K562 (cell line): ENCODE data around the gene ANKRD12. TPM values are rescaled to one million over a fixed set of nuclear protein-coding genes. Genes with fewer than 3 reads are reported as not detected.

Experiments
- ARID1B ChIP-seq: fragments of 450-650 bp; IDR thresholded peaks from 2 replicates; pipeline ENCODE4 v1.6.1; 2016; ENCODE audit warnings: antibody characterized with exemption, mild to moderate bottlenecking, inconsistent platforms
- ATF7 ChIP-seq: fragments of 450-650 bp; IDR thresholded peaks from 2 replicates; pipeline ENCODE4 v1.7.1; 2014; ENCODE audit warnings: mild to moderate bottlenecking, moderate library complexity
- BRCA1 ChIP-seq, 2 experiments: fragments of 450-650 bp in 1 of 2; sonication (generic) in 1 of 2; formaldehyde crosslinking in 1 of 2; IDR thresholded peaks; 2 replicates each; pipeline versions ENCODE4 v1.5.0 to v1.6.1; 2017 to 2020; ENCODE audit warnings: mild to moderate bottlenecking in 1 of 2, missing genetic modification reagents in 1 of 2
- CBFB ChIP-seq: sonication (generic); formaldehyde crosslinking; IDR thresholded peaks from 2 replicates; pipeline ENCODE4 v1.4.0; 2020; ENCODE audit warnings: mild to moderate bottlenecking, missing genetic modification reagents
- CXXC5 ChIP-seq: fragments of 250-450 bp; sonication (Bioruptor Pico); IDR thresholded peaks from 2 replicates; pipeline ENCODE4 v1.8.0; 2022; ENCODE audit warnings: inconsistent platforms, mild to moderate bottlenecking, moderate library complexity
- ETV5 ChIP-seq: sonication (generic); formaldehyde crosslinking; IDR thresholded peaks from 2 replicates; pipeline ENCODE4 v1.4.0; 2020; ENCODE audit warnings: low read depth, mild to moderate bottlenecking, missing genetic modification reagents
- FOSL1 ChIP-seq: fragments of 200-800 bp; sonication (Bioruptor generic); conservative IDR thresholded peaks from 2 replicates; pipeline ENCODE4 v1.6.1; 2016; ENCODE audit warnings: missing genetic modification characterization, missing compliant biosample characterization
- FOXK1 ChIP-seq: sonication (generic); formaldehyde crosslinking; IDR thresholded peaks from 2 replicates; pipeline ENCODE4 v1.8.0; 2022; ENCODE audit warnings: missing genetic modification reagents, mild to moderate bottlenecking, borderline replicate concordance
- FUS ChIP-seq: fragments of 200-400 bp; formaldehyde crosslinking; optimal IDR thresholded peaks from 2 replicates; pipeline ENCODE3; 2017; ENCODE audit warnings: low read depth, low read length
- HDAC1 ChIP-seq, 2 experiments: fragments of 450-650 bp; IDR thresholded peaks; 2 replicates each; pipeline ENCODE4 v1.6.1; 2016 to 2017; ENCODE audit warnings: inconsistent platforms in 1 of 2, mild to moderate bottlenecking in 1 of 2, moderate library complexity in 1 of 2
- HDAC3 ChIP-seq: fragments of 450-650 bp; IDR thresholded peaks from 2 replicates; pipeline ENCODE4 v1.6.1; 2018; ENCODE audit warnings: borderline replicate concordance, mild to moderate bottlenecking, moderate library complexity; ENCODE audit not compliant: partially characterized antibody
- NFIC ChIP-seq: fragments of 450-650 bp; IDR thresholded peaks from 2 replicates; pipeline ENCODE4 v1.6.1; 2017; ENCODE audit warnings: mild to moderate bottlenecking, inconsistent platforms
- NR2C1 ChIP-seq, 2 experiments: fragments of 450-650 bp; IDR thresholded peaks; 2 replicates each; pipeline ENCODE4 v1.6.1; 2017; ENCODE audit warnings: mild to moderate bottlenecking in 2 of 2, antibody characterized with exemption in 1 of 2, inconsistent platforms in 1 of 2, missing compliant biosample characterization in 1 of 2, missing genetic modification characterization in 1 of 2
- RAD51 ChIP-seq: fragments of 450-650 bp; IDR thresholded peaks from 2 replicates; pipeline ENCODE4 v1.7.1; 2016; ENCODE audit warnings: low read depth, mild to moderate bottlenecking, borderline replicate concordance
- RBM15 ChIP-seq: fragments of 200-400 bp; formaldehyde crosslinking; IDR thresholded peaks from 2 replicates; pipeline ENCODE4 v1.6.1; 2018; ENCODE audit warnings: mild to moderate bottlenecking, low read length, moderate library complexity; ENCODE audit not compliant: insufficient read depth
- TEAD4 ChIP-seq, 2 experiments: sonication (generic) in 1 of 2; formaldehyde crosslinking in 1 of 2; IDR thresholded peaks; 2 replicates each; pipeline versions ENCODE4 v1.6.1 to v1.8.0; 2012 to 2022; ENCODE audit warnings: borderline replicate concordance in 1 of 2, inconsistent platforms in 1 of 2, low read length in 1 of 2, mild to moderate bottlenecking in 1 of 2, missing genetic modification reagents in 1 of 2
- ZFX ChIP-seq: sonication (generic); formaldehyde crosslinking; IDR thresholded peaks from 2 replicates; pipeline ENCODE4 v1.8.0; 2022; ENCODE audit warnings: mild to moderate bottlenecking, missing genetic modification reagents, moderate library complexity
- ZKSCAN1 ChIP-seq: fragments of 150-350 bp; IDR thresholded peaks from 2 replicates; pipeline ENCODE4 v1.6.1; 2016; ENCODE audit warnings: low read depth, low read length
- polyA plus RNA-seq, 8 experiments: library from polyadenylated mRNA; depleted of rRNA in 4 of 8; stranded (reverse) in 5 of 8; unstranded in 3 of 8; fragments of >200 nt; fragmentation: Nextera tagmentation in 2 of 8; fragmentation: Illumina TruSeq in 1 of 8; extraction: Ambion mirVana in 2 of 8; extraction: Trizol in 1 of 8; gene quantifications; 2 replicates each; pipeline versions ENCODE4 v1.2.1 to v1.2.3, GENCODE V29; 2011 to 2014; ENCODE audit warnings: inconsistent platforms in 1 of 8, missing spikeins in 1 of 8
- total RNA-seq, 7 experiments: library from RNA; depleted of rRNA in 6 of 7; stranded (reverse); fragments of >200 nt in 6 of 7; fragmentation: Illumina TruSeq in 2 of 7; extraction: Trizol in 2 of 7; gene quantifications; 2 replicates each; pipeline versions ENCODE4 v1.2.1 to v1.2.3, GENCODE V29; 2011 to 2021; ENCODE audit warnings: low replicate concordance in 1 of 7
- TF ChIP-seq, protein P1 (sequence below), 3 experiments: fragments of 200-800 bp in 1 of 3; fragments of 250-450 bp in 1 of 3; fragments of 450-650 bp in 1 of 3; sonication (Bioruptor Pico) in 1 of 3; sonication (Bioruptor generic) in 1 of 3; formaldehyde crosslinking in 1 of 3; IDR thresholded peaks; 2 replicates each; pipeline versions ENCODE4 v1.6.1 to v1.8.0; 2016 to 2022; ENCODE audit warnings: mild to moderate bottlenecking in 2 of 3, missing genetic modification characterization in 2 of 3, missing compliant biosample characterization in 1 of 3, moderate library complexity in 1 of 3
- TF ChIP-seq, protein P2 (sequence below): fragments of 450-650 bp; formaldehyde crosslinking; IDR thresholded peaks from 2 replicates; pipeline ENCODE4 v1.4.0; 2020; ENCODE audit warnings: mild to moderate bottlenecking
- TF ChIP-seq, protein P3 (sequence below), 2 experiments: IDR thresholded peaks; 2 replicates each; pipeline ENCODE4 v1.6.1; 2012; ENCODE audit warnings: improper control_type of control experiment in 2 of 2, low read depth in 2 of 2, low read length in 2 of 2, borderline replicate concordance in 1 of 2

ANKRD12 gene
- total and polyA plus RNA-seq, 9 of the 15 experiments (the other 6 are each of a cell fraction or from before 2014, with no cell fraction given) = 6.6 to 28.2 (median 16.0) TPM

DNA sequence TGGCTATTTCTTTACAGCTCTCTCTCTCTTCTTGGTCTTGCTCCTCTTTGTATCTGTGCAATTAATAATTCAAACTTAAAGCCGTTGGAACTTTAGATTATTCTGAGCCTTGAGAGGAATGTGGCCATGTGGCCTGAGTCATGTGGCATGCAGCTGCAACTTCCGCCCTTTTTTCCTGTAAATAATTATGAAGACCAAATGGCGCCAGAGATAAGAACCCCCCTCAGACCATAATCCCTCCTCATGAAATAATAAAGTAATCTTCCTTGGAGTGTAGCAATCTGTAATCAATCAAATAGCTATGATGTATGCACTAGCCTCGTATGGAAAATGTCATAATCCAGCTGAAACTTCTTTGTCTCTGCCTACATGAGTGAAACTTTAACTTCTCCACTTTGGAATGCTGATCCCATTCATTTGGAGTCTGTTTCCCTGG lies 184.5 kb downstream of the ANKRD12 start (continued):
- TF ChIP-seq, protein P1, sequence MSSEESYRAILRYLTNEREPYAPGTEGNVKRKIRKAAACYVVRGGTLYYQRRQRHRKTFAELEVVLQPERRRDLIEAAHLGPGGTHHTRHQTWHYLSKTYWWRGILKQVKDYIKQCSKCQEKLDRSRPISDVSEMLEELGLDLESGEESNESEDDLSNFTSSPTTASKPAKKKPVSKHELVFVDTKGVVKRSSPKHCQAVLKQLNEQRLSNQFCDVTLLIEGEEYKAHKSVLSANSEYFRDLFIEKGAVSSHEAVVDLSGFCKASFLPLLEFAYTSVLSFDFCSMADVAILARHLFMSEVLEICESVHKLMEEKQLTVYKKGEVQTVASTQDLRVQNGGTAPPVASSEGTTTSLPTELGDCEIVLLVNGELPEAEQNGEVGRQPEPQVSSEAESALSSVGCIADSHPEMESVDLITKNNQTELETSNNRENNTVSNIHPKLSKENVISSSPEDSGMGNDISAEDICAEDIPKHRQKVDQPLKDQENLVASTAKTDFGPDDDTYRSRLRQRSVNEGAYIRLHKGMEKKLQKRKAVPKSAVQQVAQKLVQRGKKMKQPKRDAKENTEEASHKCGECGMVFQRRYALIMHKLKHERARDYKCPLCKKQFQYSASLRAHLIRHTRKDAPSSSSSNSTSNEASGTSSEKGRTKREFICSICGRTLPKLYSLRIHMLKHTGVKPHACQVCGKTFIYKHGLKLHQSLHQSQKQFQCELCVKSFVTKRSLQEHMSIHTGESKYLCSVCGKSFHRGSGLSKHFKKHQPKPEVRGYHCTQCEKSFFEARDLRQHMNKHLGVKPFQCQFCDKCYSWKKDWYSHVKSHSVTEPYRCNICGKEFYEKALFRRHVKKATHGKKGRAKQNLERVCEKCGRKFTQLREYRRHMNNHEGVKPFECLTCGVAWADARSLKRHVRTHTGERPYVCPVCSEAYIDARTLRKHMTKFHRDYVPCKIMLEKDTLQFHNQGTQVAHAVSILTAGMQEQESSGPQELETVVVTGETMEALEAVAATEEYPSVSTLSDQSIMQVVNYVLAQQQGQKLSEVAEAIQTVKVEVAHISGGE (CRISPR knock-in tag; IDR thresholded peaks at IDR 0.05) = peak in 1 of 3 experiments; percentile 43; a peak in 1 of 6 replicates
- TF ChIP-seq ZKSCAN1 (no peak), ETV5 (CRISPR knock-in tag) (no peak), NFIC (peak; percentile 28; the same call in 1 of the 2 replicates), ATF7 (no peak), NR2C1 (IDR thresholded peaks at IDR 0.05) (no peak), NR2C1 (tag; IDR thresholded peaks at IDR 0.05) (0 out of 2 replicates have a peak, but pooled peaks have one; percentile 52), BRCA1 (IDR thresholded peaks at IDR 0.05) (no peak), BRCA1 (CRISPR knock-in tag; IDR thresholded peaks at IDR 0.05) (no peak), FOXK1 (CRISPR knock-in tag) (peak; percentile 76; the same call in 1 of the 2 replicates), TEAD4 (IDR thresholded peaks at IDR 0.05; ENCODE audit: low read length) (peak; percentile 86), TEAD4 (CRISPR knock-in tag; IDR thresholded peaks at IDR 0.05; ENCODE audit: borderline replicate concordance) (peak; percentile 56; the same call in 1 of the 2 replicates), CBFB (CRISPR knock-in tag) (no peak), RAD51 (peak; percentile 68), HDAC1 (IDR thresholded peaks at IDR 0.05) (no peak), ARID1B (peak; percentile 66), FOSL1 (tag) (peak; percentile 71), HDAC3 (no peak), FUS (no peak), RBM15 (no peak), ZFX (CRISPR knock-in tag) (no peak), CXXC5 (CRISPR knock-in tag) (peak; percentile 66; the same call in 1 of the 2 replicates)
- TF ChIP-seq, protein P2, sequence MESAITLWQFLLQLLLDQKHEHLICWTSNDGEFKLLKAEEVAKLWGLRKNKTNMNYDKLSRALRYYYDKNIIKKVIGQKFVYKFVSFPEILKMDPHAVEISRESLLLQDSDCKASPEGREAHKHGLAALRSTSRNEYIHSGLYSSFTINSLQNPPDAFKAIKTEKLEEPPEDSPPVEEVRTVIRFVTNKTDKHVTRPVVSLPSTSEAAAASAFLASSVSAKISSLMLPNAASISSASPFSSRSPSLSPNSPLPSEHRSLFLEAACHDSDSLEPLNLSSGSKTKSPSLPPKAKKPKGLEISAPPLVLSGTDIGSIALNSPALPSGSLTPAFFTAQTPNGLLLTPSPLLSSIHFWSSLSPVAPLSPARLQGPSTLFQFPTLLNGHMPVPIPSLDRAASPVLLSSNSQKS (CRISPR knock-in tag) = no peak
- TF ChIP-seq, protein P3, sequence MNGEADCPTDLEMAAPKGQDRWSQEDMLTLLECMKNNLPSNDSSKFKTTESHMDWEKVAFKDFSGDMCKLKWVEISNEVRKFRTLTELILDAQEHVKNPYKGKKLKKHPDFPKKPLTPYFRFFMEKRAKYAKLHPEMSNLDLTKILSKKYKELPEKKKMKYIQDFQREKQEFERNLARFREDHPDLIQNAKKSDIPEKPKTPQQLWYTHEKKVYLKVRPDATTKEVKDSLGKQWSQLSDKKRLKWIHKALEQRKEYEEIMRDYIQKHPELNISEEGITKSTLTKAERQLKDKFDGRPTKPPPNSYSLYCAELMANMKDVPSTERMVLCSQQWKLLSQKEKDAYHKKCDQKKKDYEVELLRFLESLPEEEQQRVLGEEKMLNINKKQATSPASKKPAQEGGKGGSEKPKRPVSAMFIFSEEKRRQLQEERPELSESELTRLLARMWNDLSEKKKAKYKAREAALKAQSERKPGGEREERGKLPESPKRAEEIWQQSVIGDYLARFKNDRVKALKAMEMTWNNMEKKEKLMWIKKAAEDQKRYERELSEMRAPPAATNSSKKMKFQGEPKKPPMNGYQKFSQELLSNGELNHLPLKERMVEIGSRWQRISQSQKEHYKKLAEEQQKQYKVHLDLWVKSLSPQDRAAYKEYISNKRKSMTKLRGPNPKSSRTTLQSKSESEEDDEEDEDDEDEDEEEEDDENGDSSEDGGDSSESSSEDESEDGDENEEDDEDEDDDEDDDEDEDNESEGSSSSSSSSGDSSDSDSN (IDR thresholded peaks at IDR 0.05; ENCODE audit: borderline replicate concordance in 1 of 2, low read depth in 2 of 2, low read length in 2 of 2) = no peak
